Measurements from ENCODE around the gene TEX28. TPM values are rescaled to one million over a fixed set of nuclear protein-coding genes. Genes with fewer than 3 reads are reported as not detected.
"Not testable (repeated sequence)": the region's sequence is repeated elsewhere in the genome, so short reads cannot be mapped to it uniquely, and the experiment has no call there.

Gene TEX28
- total and polyA plus RNA-seq, 2 donors (not counting 1 experiment from before 2014, with no cell fraction given): not detected

DNA sequence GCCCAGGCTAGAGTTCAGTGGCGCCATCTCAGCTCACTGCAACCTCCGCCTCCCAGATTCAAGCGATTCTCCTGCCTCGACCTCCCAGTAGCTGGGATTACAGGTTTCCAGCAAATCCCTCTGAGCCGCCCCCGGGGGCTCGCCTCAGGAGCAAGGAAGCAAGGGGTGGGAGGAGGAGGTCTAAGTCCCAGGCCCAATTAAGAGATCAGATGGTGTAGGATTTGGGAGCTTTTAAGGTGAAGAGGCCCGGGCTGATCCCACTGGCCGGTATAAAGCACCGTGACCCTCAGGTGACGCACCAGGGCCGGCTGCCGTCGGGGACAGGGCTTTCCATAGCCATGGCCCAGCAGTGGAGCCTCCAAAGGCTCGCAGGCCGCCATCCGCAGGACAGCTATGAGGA lies 37.6 kb downstream of the TEX28 start, which contains the start of gene OPN1MW3:
Gene OPN1MW3 (plus strand): TSS at position 301 of the 400 bp plus-strand sequence. CDS start 38 bp downstream, at position 339.
- H3K27me3 ChIP-seq (ENCODE audit: control insufficient read depth, insufficient read depth, low read length); H3K4me1 ChIP-seq (ENCODE audit: control insufficient read depth, extremely low read depth, insufficient read depth, low read length); H4K20me1 ChIP-seq (ENCODE audit: control insufficient read depth, extremely low read depth, insufficient read depth, low read length); H3K4me3 ChIP-seq (replicated peaks in 1 of 4; ENCODE audit: control extremely low read depth in 1 of 4, insufficient read depth in 1 of 4, low read depth in 3 of 4, low read length in 4 of 4); H3K79me2 ChIP-seq (ENCODE audit: control insufficient read depth, insufficient read depth, low read length); DNase-seq (ENCODE audit: low read depth in 2 of 2); H3K4me2 ChIP-seq (ENCODE audit: extremely low read depth, insufficient read depth, low read length); H3K9me3 ChIP-seq (ENCODE audit: control insufficient read depth, insufficient read depth, low read depth, low read length); H3K9ac ChIP-seq (ENCODE audit: insufficient read depth, low read length); H3K27ac ChIP-seq (ENCODE audit: insufficient read depth, low read length); H3K36me3 ChIP-seq (ENCODE audit: control insufficient read depth, insufficient read depth, low read length); H2AFZ ChIP-seq (ENCODE audit: low read length): not testable (repeated sequence)

DNA sequence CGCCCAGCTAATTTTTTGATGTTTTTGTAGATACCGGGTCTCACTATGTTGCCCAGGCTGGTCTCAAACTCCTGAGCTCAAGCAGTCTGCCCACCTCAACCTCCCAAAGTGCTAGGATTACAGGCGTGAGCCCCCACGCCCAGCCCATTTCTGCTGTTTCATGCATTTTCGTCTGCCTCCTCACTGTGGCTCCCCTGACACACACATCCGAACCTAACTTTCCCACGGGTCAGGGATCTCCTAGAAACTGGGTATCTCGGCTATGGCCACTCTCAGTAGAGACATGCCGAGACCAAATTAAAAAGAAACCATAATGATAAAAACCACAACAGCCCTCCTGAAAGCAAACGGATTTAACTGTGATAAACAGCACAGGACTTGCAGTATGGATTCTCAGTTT lies 46.8 kb downstream of the TEX28 start:
- not testable (repeated sequence) for H3K4me1 ChIP-seq (ENCODE audit: control insufficient read depth, extremely low read depth, insufficient read depth, low read length); H3K4me3 ChIP-seq (replicated peaks in 1 of 4; ENCODE audit: control extremely low read depth in 1 of 4, insufficient read depth in 1 of 4, low read depth in 3 of 4, low read length in 4 of 4); DNase-seq (ENCODE audit: low read depth in 2 of 2); H3K36me3 ChIP-seq (ENCODE audit: control insufficient read depth, insufficient read depth, low read length); H2AFZ ChIP-seq (ENCODE audit: low read length); H3K4me2 ChIP-seq (ENCODE audit: extremely low read depth, insufficient read depth, low read length); H3K9me3 ChIP-seq (ENCODE audit: control insufficient read depth, insufficient read depth, low read depth, low read length); H4K20me1 ChIP-seq (ENCODE audit: control insufficient read depth, extremely low read depth, insufficient read depth, low read length); H3K27ac ChIP-seq (ENCODE audit: insufficient read depth, low read length); H3K27me3 ChIP-seq (ENCODE audit: control insufficient read depth, insufficient read depth, low read length); H3K79me2 ChIP-seq (ENCODE audit: control insufficient read depth, insufficient read depth, low read length); H3K9ac ChIP-seq (ENCODE audit: insufficient read depth, low read length)

DNA sequence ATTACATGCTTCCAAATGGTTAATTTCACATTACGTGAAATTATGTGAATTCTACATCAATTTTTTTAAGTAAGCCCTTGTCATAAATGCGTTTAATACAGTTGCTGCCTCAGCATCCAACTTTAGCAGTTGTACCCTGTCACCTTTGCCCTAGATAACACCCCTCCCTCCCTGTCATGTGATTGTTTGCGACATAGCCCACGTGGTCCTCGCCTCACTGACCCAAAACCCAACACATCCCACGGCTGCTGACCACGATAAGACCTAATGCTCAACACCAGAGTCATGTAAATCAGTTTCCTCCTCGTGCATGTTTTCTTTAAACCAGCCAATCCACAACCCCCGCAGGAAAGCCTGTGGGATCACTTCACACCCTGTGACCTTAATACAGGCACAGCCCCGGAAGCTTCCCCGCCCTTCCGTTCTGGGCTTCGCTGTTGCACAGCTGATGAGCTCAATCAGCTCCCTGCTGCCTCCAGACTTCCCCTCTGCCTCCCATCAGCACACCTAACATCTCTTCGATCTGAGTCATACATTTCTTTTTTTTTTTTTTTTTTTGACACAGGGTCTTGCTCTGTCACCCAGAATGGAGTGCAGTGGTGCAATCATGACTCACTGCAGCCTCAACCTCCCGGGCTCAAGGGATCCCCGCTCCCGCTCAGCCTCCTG lies 47.4 kb downstream of the TEX28 start:
- not testable (repeated sequence) for DNase-seq (ENCODE audit: low read depth in 2 of 2); H3K36me3 ChIP-seq (ENCODE audit: control insufficient read depth, insufficient read depth, low read length); H3K9ac ChIP-seq (ENCODE audit: insufficient read depth, low read length); H3K4me1 ChIP-seq (ENCODE audit: control insufficient read depth, extremely low read depth, insufficient read depth, low read length); H4K20me1 ChIP-seq (ENCODE audit: control insufficient read depth, extremely low read depth, insufficient read depth, low read length); H3K27me3 ChIP-seq (ENCODE audit: control insufficient read depth, insufficient read depth, low read length); H3K4me3 ChIP-seq (replicated peaks in 1 of 4; ENCODE audit: control extremely low read depth in 1 of 4, insufficient read depth in 1 of 4, low read depth in 3 of 4, low read length in 4 of 4); H3K4me2 ChIP-seq (ENCODE audit: extremely low read depth, insufficient read depth, low read length); H3K27ac ChIP-seq (ENCODE audit: insufficient read depth, low read length); H3K9me3 ChIP-seq (ENCODE audit: control insufficient read depth, insufficient read depth, low read depth, low read length); H2AFZ ChIP-seq (ENCODE audit: low read length); H3K79me2 ChIP-seq (ENCODE audit: control insufficient read depth, insufficient read depth, low read length)

DNA sequence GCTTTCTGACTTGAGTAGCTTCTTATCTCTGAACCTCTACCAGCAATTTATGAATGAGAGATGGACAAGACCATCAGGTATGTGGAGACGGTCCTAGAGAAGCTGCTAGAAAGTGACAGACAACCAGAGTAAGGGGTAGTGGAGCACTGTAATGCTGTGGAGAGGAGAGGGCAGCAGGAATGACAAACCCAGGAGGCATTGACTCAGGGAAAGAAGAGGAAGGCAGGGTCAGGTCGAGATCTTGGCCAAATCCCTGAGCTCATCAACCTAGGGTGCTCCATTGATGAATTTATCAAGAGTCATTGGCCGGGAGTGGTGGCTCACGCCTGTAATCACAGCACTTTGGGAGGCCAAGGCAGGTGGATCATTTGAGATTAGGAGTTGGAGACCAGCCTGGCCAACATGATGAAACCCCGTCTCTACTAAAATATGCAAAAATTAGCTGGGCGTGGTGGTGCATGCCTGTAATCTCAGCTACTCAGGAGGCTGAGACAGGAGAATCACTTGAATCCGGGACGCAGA lies 54.9 kb downstream of the TEX28 start:
- H3K36me3 ChIP-seq (ENCODE audit: control insufficient read depth, insufficient read depth, low read length); H3K9me3 ChIP-seq (ENCODE audit: control insufficient read depth, insufficient read depth, low read depth, low read length); H3K4me2 ChIP-seq (ENCODE audit: extremely low read depth, insufficient read depth, low read length); H3K4me1 ChIP-seq (ENCODE audit: control insufficient read depth, extremely low read depth, insufficient read depth, low read length); H3K79me2 ChIP-seq (ENCODE audit: control insufficient read depth, insufficient read depth, low read length); H2AFZ ChIP-seq (ENCODE audit: low read length); H3K27me3 ChIP-seq (ENCODE audit: control insufficient read depth, insufficient read depth, low read length); H4K20me1 ChIP-seq (ENCODE audit: control insufficient read depth, extremely low read depth, insufficient read depth, low read length); H3K27ac ChIP-seq (ENCODE audit: insufficient read depth, low read length); H3K4me3 ChIP-seq (replicated peaks in 1 of 4; ENCODE audit: control extremely low read depth in 1 of 4, insufficient read depth in 1 of 4, low read depth in 3 of 4, low read length in 4 of 4); H3K9ac ChIP-seq (ENCODE audit: insufficient read depth, low read length): not testable (repeated sequence)
- DNase-seq (ENCODE audit: low read depth in 2 of 2): peak in 1 of 2 donors; percentile 0

DNA sequence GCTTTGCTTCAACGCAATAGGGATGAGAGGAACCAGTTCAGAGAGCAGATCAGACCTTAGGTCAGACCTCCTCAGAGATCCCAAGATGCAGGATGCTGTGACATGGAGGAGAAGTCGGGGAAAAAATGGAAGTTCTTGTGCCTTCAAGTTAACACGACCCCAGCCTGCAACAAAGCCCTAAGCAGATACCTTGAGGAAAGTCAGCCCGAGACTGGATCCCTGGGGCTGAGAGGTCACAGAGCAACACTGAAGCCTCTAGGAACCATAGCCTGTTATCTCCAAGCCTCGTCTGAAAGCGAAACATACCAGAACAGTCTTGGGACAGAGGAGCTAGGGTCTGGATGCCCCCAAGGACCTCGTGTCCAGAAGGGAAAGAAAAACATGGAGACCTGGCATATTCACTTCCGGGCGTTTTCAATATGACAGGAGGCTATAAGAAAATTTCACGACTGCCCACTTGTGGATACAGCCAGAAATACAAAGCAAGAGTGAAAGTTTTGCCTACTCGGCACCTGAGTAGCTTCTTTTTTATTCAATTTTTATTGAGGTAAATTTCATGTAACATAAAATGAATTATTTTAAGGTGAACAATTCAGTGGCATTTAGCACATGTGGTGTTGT lies 55.9 kb downstream of the TEX28 start:
- not testable (repeated sequence) for H3K79me2 ChIP-seq (ENCODE audit: control insufficient read depth, insufficient read depth, low read length); H3K9me3 ChIP-seq (ENCODE audit: control insufficient read depth, insufficient read depth, low read depth, low read length); H3K4me1 ChIP-seq (ENCODE audit: control insufficient read depth, extremely low read depth, insufficient read depth, low read length); H3K4me3 ChIP-seq (replicated peaks in 1 of 4; ENCODE audit: control extremely low read depth in 1 of 4, insufficient read depth in 1 of 4, low read depth in 3 of 4, low read length in 4 of 4); H3K36me3 ChIP-seq (ENCODE audit: control insufficient read depth, insufficient read depth, low read length); H3K4me2 ChIP-seq (ENCODE audit: extremely low read depth, insufficient read depth, low read length); H3K27ac ChIP-seq (ENCODE audit: insufficient read depth, low read length); H4K20me1 ChIP-seq (ENCODE audit: control insufficient read depth, extremely low read depth, insufficient read depth, low read length); H3K9ac ChIP-seq (ENCODE audit: insufficient read depth, low read length); H2AFZ ChIP-seq (ENCODE audit: low read length); DNase-seq (ENCODE audit: low read depth in 2 of 2); H3K27me3 ChIP-seq (ENCODE audit: control insufficient read depth, insufficient read depth, low read length)

DNA sequence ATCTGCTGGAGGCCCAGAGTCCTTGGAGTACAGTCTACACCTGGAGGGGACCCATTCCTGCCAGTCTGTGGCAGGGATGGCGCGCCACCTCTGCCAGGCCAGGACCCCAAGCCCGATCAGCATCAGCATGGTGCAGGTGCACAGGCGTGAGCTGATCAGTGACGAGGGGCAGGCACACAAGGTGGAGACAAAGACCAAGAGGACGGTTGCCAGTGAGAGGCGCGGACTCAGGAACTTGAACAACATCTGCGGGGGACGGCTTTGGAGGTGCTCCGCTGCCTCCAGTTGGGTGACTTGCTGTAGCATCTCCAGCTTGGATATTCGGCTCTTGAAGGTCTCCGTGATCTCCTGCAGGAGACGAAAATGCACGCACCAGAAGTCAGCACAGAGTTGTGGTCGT lies 61.3 kb downstream of the TEX28 start:
- not testable (repeated sequence) for H3K27ac ChIP-seq (ENCODE audit: insufficient read depth, low read length); H3K4me2 ChIP-seq (ENCODE audit: extremely low read depth, insufficient read depth, low read length); H3K27me3 ChIP-seq (ENCODE audit: control insufficient read depth, insufficient read depth, low read length); H2AFZ ChIP-seq (ENCODE audit: low read length); DNase-seq (ENCODE audit: low read depth in 2 of 2); H3K79me2 ChIP-seq (ENCODE audit: control insufficient read depth, insufficient read depth, low read length); H3K4me1 ChIP-seq (ENCODE audit: control insufficient read depth, extremely low read depth, insufficient read depth, low read length); H3K9me3 ChIP-seq (ENCODE audit: control insufficient read depth, insufficient read depth, low read depth, low read length); H3K36me3 ChIP-seq (ENCODE audit: control insufficient read depth, insufficient read depth, low read length); H4K20me1 ChIP-seq (ENCODE audit: control insufficient read depth, extremely low read depth, insufficient read depth, low read length); H3K9ac ChIP-seq (ENCODE audit: insufficient read depth, low read length); H3K4me3 ChIP-seq (replicated peaks in 1 of 4; ENCODE audit: control extremely low read depth in 1 of 4, insufficient read depth in 1 of 4, low read depth in 3 of 4, low read length in 4 of 4)
